ENCODE data around the gene GRM7.

GRCh38 chr3:7576071-7576470 lies 715.2 kb downstream of the GRM7 start:
- TF ChIP-seq EZH2phosphoT487 (IDR thresholded peaks at IDR 0.05; ENCODE audit: low read length) (no peak), CTCF (IDR thresholded peaks at IDR 0.05; ENCODE audit: low read length) (no peak)
